Sigmoid colon (tissue), 7 donors: ENCODE measurements around the gene RABGAP1L. TPM values are rescaled to one million over a fixed set of nuclear protein-coding genes. Genes with fewer than 3 reads are reported as not detected.

Experiments used
- DNase-seq: peaks from one replicate; pipeline ENCODE4 v3.0.0-alpha.2; 2019
- H3K27ac ChIP-seq, 4 donors: fragments of 200-600 bp; sonication (generic); one replicate each; pipeline ENCODE4 v1.5.1; 2016 to 2019; ENCODE audit warnings: mild to moderate bottlenecking in 1 of 4
- H3K27me3 ChIP-seq, 3 donors: fragments of 200-600 bp; sonication (generic); one replicate each; pipeline ENCODE4 v1.5.1; 2019; ENCODE audit warnings: mild to moderate bottlenecking in 1 of 3
- H3K36me3 ChIP-seq, 4 donors: fragments of 200-600 bp; sonication (generic); one replicate each; pipeline ENCODE4 v1.5.1; 2016 to 2019
- H3K4me1 ChIP-seq, 4 donors: fragments of 200-600 bp; sonication (generic); one replicate each; pipeline ENCODE4 v1.5.1; 2017 to 2019
- H3K4me3 ChIP-seq, 4 donors: fragments of 200-600 bp; sonication (generic); one replicate each; pipeline ENCODE4 v1.5.1; 2017 to 2019; ENCODE audit warnings: mild to moderate bottlenecking in 2 of 4, moderate library complexity in 1 of 4
- H3K9me3 ChIP-seq, 4 donors: fragments of 200-600 bp in 3 of 4; sonication (generic) in 3 of 4; one replicate each; pipeline versions ENCODE4 v1.5.1 to v1.6.1; 2013 to 2019
- EP300 ChIP-seq, 4 donors: sonication (generic); formaldehyde crosslinking; IDR thresholded peaks; one replicate each; pipeline ENCODE4 v1.6.1; 2017; ENCODE audit warnings: antibody characterized with exemption in 4 of 4
- POLR2A ChIP-seq, 2 donors: fragments of 450-650 bp; IDR thresholded peaks; one replicate each; pipeline ENCODE4 v1.6.1; 2016; ENCODE audit warnings: antibody characterized with exemption in 2 of 2, mild to moderate bottlenecking in 2 of 2, moderate library complexity in 2 of 2
- POLR2AphosphoS5 ChIP-seq, 4 donors: sonication (generic); formaldehyde crosslinking; IDR thresholded peaks; one replicate each; pipeline ENCODE4 v1.6.1; 2017; ENCODE audit warnings: antibody characterized with exemption in 4 of 4
- WGBS, 2 donors: extraction: QIAGEN DNeasy Blood & Tissue Kit; methylation state at CpG; one replicate each; pipeline ENCODE4 v1.1.7; 2013; 5-methylcytosine and 5-hydroxymethylcytosine counted together
- intact Hi-C: fragments of 100-400 bp; cut with DNase I; formaldehyde crosslinking; loops from one replicate; pipeline ENCODE4 v1.15.1; 2023
- polyA plus RNA-seq, 3 donors: library from polyadenylated mRNA; stranded (reverse); fragments of 200-250 nt; gene quantifications; one replicate each; pipeline ENCODE4 v1.2.3, GENCODE V29; 2013
- total RNA-seq, 4 donors: library from RNA; depleted of rRNA; stranded (reverse); fragments of >200 nt; gene quantifications; one replicate each; pipeline ENCODE4 v1.1.0, GENCODE V29; 2016
- TF ChIP-seq, protein P1 (sequence below), 4 experiments: fragments of 450-650 bp in 3 of 4; fragments of 200-600 bp in 1 of 4; IDR thresholded peaks; one replicate each; pipeline ENCODE4 v1.5.1; 2016 to 2019; ENCODE audit warnings: antibody characterized with exemption in 4 of 4, mild to moderate bottlenecking in 3 of 4, moderate library complexity in 2 of 4
- donor health status: healthy with polysubstance abuse.
- donor health status: Bipolar disorder and iron deficiency.
- donor health status: healthy.

Gene RABGAP1L
- total and polyA plus RNA-seq, 7 donors = 25.2 to 42.9 (median 35.4) TPM

DNA sequence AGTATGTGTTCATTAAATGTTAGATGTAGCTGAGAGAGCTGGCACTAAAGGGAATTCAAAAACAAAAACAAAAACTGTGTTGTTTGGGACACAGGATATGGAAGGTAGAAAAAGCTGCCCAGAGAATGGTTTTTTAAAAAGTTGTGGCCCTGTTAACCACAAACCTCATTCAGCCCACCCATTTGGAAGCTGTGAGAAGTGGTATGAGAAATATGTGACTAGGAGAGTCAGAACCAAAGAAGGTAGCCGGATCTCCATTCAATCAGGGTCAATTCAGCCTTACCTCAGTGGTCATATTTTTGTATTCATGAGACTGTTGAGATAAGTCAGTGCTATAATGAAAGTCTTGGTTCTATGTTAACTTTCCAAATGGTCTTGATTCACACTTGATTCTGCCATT is 810.7 kb downstream of the RABGAP1L start:
- no peaks in the 10 kb centered on the region for H3K9me3 ChIP-seq
- no peak overlapping the region for H3K4me3 ChIP-seq
- no peaks in the 10 kb centered on the region for H3K27me3 ChIP-seq
- H3K4me1 ChIP-seq = peaks cover 0 to 27% (median 19%) of the 10 kb centered on the region in 4 donors
- no peaks in the 10 kb centered on the region for H3K36me3 ChIP-seq
- no peak for TF ChIP-seq EP300 (IDR thresholded peaks at IDR 0.05)
- no peak for TF ChIP-seq POLR2AphosphoS5 (IDR thresholded peaks at IDR 0.05)
- TF ChIP-seq POLR2A (IDR thresholded peaks at IDR 0.05) = no peak
- TF ChIP-seq, protein P1, sequence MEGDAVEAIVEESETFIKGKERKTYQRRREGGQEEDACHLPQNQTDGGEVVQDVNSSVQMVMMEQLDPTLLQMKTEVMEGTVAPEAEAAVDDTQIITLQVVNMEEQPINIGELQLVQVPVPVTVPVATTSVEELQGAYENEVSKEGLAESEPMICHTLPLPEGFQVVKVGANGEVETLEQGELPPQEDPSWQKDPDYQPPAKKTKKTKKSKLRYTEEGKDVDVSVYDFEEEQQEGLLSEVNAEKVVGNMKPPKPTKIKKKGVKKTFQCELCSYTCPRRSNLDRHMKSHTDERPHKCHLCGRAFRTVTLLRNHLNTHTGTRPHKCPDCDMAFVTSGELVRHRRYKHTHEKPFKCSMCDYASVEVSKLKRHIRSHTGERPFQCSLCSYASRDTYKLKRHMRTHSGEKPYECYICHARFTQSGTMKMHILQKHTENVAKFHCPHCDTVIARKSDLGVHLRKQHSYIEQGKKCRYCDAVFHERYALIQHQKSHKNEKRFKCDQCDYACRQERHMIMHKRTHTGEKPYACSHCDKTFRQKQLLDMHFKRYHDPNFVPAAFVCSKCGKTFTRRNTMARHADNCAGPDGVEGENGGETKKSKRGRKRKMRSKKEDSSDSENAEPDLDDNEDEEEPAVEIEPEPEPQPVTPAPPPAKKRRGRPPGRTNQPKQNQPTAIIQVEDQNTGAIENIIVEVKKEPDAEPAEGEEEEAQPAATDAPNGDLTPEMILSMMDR (IDR thresholded peaks at IDR 0.05) = no peak
- DNase-seq = no peak
- intact Hi-C loops = no loop called here
- WGBS, 2 donors = 86 to 90% methylated on average over 1 of the region's 1 CpG
- H3K27ac ChIP-seq = no peak overlapping the region

- Histone ChIP-seq H3K9me3 (no peaks in the 10 kb centered on the region), H3K4me3 (no peak overlapping the region), H3K27me3 (no peaks in the 10 kb centered on the region), H3K27ac (no peak overlapping the region), H3K4me1 (peaks cover 0 to 13% (median 5%) of the 10 kb centered on the region in 4 donors), H3K36me3 (no peaks in the 10 kb centered on the region)
- intact Hi-C loops = no loop called here
- no peak for TF ChIP-seq EP300 (IDR thresholded peaks at IDR 0.05)
- no peak for TF ChIP-seq POLR2A (IDR thresholded peaks at IDR 0.05)
- TF ChIP-seq POLR2AphosphoS5 (IDR thresholded peaks at IDR 0.05) = no peak
- TF ChIP-seq, protein P1 (IDR thresholded peaks at IDR 0.05) = no peak
- no peak for DNase-seq
Measured at GRCh38 chr1:174971466-174971865, 812.1 kb downstream of the RABGAP1L start.

- H3K4me1 ChIP-seq = peaks cover 0 to 10% (median 4%) of the 10 kb centered on the region in 4 donors
- H3K27ac ChIP-seq = no peak overlapping the region
- intact Hi-C loops = no loop called here
- H3K36me3 ChIP-seq = no peaks in the 10 kb centered on the region
- 86 to 89% methylated on average over 2 of the region's 2 CpGs for WGBS, 2 donors
- H3K27me3 ChIP-seq = no peaks in the 10 kb centered on the region
- H3K4me3 ChIP-seq = no peak overlapping the region
- TF ChIP-seq EP300 (IDR thresholded peaks at IDR 0.05) (no peak), POLR2A (IDR thresholded peaks at IDR 0.05) (no peak), POLR2AphosphoS5 (IDR thresholded peaks at IDR 0.05) (no peak)
- TF ChIP-seq, protein P1 (IDR thresholded peaks at IDR 0.05) = no peak
- no peak for DNase-seq
- H3K9me3 ChIP-seq = no peaks in the 10 kb centered on the region
Measured at GRCh38 chr1:174971902-174972301, 812.6 kb downstream of the RABGAP1L start.

- H3K27ac ChIP-seq = peak overlapping the region in 2 of 4 donors; percentile 6 to 43
- H3K9me3 ChIP-seq = no peaks in the 10 kb centered on the region
- 68 to 100% methylated on average over 2 of the region's 2 CpGs for WGBS, 2 donors
- no peak overlapping the region for H3K4me3 ChIP-seq
- intact Hi-C loops = no loop called here
- DNase-seq = no peak
- peaks cover 0 to 10% (median 4%) of the 10 kb centered on the region in 4 donors for H3K4me1 ChIP-seq
- peaks cover 0 to 5% (median 0%) of the 10 kb centered on the region in 4 donors for H3K36me3 ChIP-seq
- no peaks in the 10 kb centered on the region for H3K27me3 ChIP-seq
- peak in 2 of 4 donors; percentile 10 to 15 for TF ChIP-seq POLR2AphosphoS5 (IDR thresholded peaks at IDR 0.05)
- TF ChIP-seq, protein P1 (IDR thresholded peaks at IDR 0.05) = no peak
Measured at GRCh38 chr1:174974711-174975119, 815.4 kb downstream of the RABGAP1L start.

DNA sequence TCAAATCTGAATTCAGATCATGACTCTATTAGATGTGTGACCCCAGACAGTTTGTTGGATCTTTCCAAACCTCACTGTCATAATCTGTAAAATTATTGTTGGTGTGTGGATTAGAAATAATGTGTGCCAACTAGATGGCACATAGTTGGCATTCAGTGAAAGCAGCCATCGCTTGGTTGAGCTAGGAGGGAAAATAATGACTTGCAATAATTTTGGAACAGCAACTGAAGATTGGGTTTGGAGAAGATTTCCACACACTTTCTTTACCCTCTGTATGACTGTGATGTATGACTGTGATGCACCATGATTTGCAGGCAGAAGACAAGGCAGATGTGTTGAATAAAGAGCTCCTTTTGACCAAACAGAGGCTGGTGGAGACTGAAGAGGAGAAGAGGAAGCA is 816.4 kb downstream of the RABGAP1L start:
- Histone ChIP-seq H3K9me3 (no peaks in the 10 kb centered on the region), H3K27ac (peak overlapping the region in 1 of 4 donors; percentile 22), H3K4me1 (peaks cover 0 to 10% (median 4%) of the 10 kb centered on the region in 4 donors), H3K4me3 (no peak overlapping the region), H3K36me3 (peaks cover 0 to 5% (median 0%) of the 10 kb centered on the region in 4 donors), H3K27me3 (no peaks in the 10 kb centered on the region)
- intact Hi-C loops = no loop called here
- no peak for TF ChIP-seq EP300 (IDR thresholded peaks at IDR 0.05)
- TF ChIP-seq POLR2AphosphoS5 (IDR thresholded peaks at IDR 0.05) = no peak
- no peak for TF ChIP-seq POLR2A (IDR thresholded peaks at IDR 0.05)
- WGBS, 2 donors = 97% methylated on average over 1 of the region's 1 CpG
- no peak for DNase-seq
